ENCODE data around the gene C15orf39.
"Not testable (repeated sequence)": the region's sequence is repeated elsewhere in the genome, so short reads cannot be mapped to it uniquely, and the experiment has no call there.

C15orf39 gene

GRCh38 chr15:75201616-75202250, at the start of gene C15orf39:
Gene C15orf39, plus strand, starts transcription at chr15:75201882. Its CDS starts 4,167 bp downstream, at chr15:75206049.
- peak; percentile 61 to 71 for DNase-seq (ENCODE audit: low read depth in 1 of 2, low spot score in 1 of 2)

GRCh38 chr15:75152382-75153079, 49.2 kb upstream of the C15orf39 start:
- no peak for DNase-seq (ENCODE audit: low read depth in 1 of 2, low spot score in 1 of 2)

- no peak for DNase-seq (ENCODE audit: low read depth in 1 of 2, low spot score in 1 of 2)
Observed at GRCh38 chr15:75153087-75153486, 48.6 kb upstream of the C15orf39 start.

GRCh38 chr15:75153565-75154276, 48.0 kb upstream of the C15orf39 start:
- DNase-seq (ENCODE audit: low read depth in 1 of 2, low spot score in 1 of 2): no peak

GRCh38 chr15:75154461-75155062, 47.1 kb upstream of the C15orf39 start:
- no peak for DNase-seq (ENCODE audit: low read depth in 1 of 2, low spot score in 1 of 2)

GRCh38 chr15:75156326-75157215, 45.1 kb upstream of the C15orf39 start:
- no peak for DNase-seq (ENCODE audit: low read depth in 1 of 2, low spot score in 1 of 2)

GRCh38 chr15:75158402-75158801, 43.3 kb upstream of the C15orf39 start:
- no peak for DNase-seq (ENCODE audit: low read depth in 1 of 2, low spot score in 1 of 2)

- DNase-seq (ENCODE audit: low read depth in 1 of 2, low spot score in 1 of 2): no peak
Observed at GRCh38 chr15:75159244-75159643, 42.4 kb upstream of the C15orf39 start.

GRCh38 chr15:75161106-75161916, 40.4 kb upstream of the C15orf39 start:
- DNase-seq (ENCODE audit: low read depth in 1 of 2, low spot score in 1 of 2): no peak

- DNase-seq (ENCODE audit: low read depth in 1 of 2, low spot score in 1 of 2): no peak
Observed at GRCh38 chr15:75161917-75162414, 39.7 kb upstream of the C15orf39 start.

GRCh38 chr15:75163150-75163564, 38.5 kb upstream of the C15orf39 start:
- no peak for DNase-seq (ENCODE audit: low read depth in 1 of 2, low spot score in 1 of 2)

- DNase-seq (ENCODE audit: low read depth in 1 of 2, low spot score in 1 of 2): no peak
Observed at GRCh38 chr15:75164625-75165350, 36.9 kb upstream of the C15orf39 start.

- not testable (repeated sequence) for DNase-seq (ENCODE audit: low read depth in 1 of 2, low spot score in 1 of 2)
Observed at GRCh38 chr15:75166489-75167063, 35.1 kb upstream of the C15orf39 start.

GRCh38 chr15:75167588-75168350, 33.9 kb upstream of the C15orf39 start:
- DNase-seq (ENCODE audit: low read depth in 1 of 2, low spot score in 1 of 2): no peak

- DNase-seq (ENCODE audit: low read depth in 1 of 2, low spot score in 1 of 2): no peak
Observed at GRCh38 chr15:75168374-75168773, 33.3 kb upstream of the C15orf39 start.

- DNase-seq (ENCODE audit: low read depth in 1 of 2, low spot score in 1 of 2): no peak
Observed at GRCh38 chr15:75170203-75170602, 31.5 kb upstream of the C15orf39 start.

- no peak for DNase-seq (ENCODE audit: low read depth in 1 of 2, low spot score in 1 of 2)
Observed at GRCh38 chr15:75170711-75171341, 30.9 kb upstream of the C15orf39 start.

Data from stimulated activated CD4-positive, alpha-beta T cell treated with anti-CD3 and anti-CD28 coated beads, Interleukin-15, amount 100 ng/mL, for 1 hour (primary cell).